Panc1 (cell line): ENCODE measurements around the gene DGKG.

Experiments used
- CTCF ChIP-seq: fragments of 450-650 bp; IDR thresholded peaks from 2 replicates; pipeline ENCODE4 v1.5.1; 2017; ENCODE audit warnings: mild to moderate bottlenecking
- POLR2AphosphoS5 ChIP-seq: IDR thresholded peaks from 2 replicates; pipeline ENCODE4 v1.6.1; 2012; ENCODE audit warnings: mild to moderate bottlenecking, low read depth, low read length, moderate library complexity
- SIN3A ChIP-seq: IDR thresholded peaks from 2 replicates; pipeline ENCODE4 v1.6.1; 2012; ENCODE audit warnings: low read depth, mild to moderate bottlenecking, low read length, moderate library complexity, borderline replicate concordance; ENCODE audit not compliant: insufficient read depth
- TCF7L2 ChIP-seq: IDR thresholded peaks from 2 replicates; pipeline ENCODE4 v1.6.1; 2011; ENCODE audit warnings: mild to moderate bottlenecking, low read depth, low read length, inconsistent platforms

GRCh38 chr3:186362988-186363387, 954 bp upstream of the DGKG start:
- no peak for TF ChIP-seq CTCF
- no peak for TF ChIP-seq POLR2AphosphoS5
- no peak for TF ChIP-seq SIN3A
- TF ChIP-seq TCF7L2: no peak
